ENCODE measurements around the gene CLMP. TPM values are rescaled to one million over a fixed set of nuclear protein-coding genes. Genes with fewer than 3 reads are reported as not detected.

Gene CLMP
- total RNA-seq, 3 donors from 2014 or later: 4.7 to 84.9 (median 11.0) TPM

GRCh38 chr11:123170929-123171328 lies 24.1 kb downstream of the CLMP start:
- Histone ChIP-seq H3K4me3 (no peak overlapping the region), H3K36me3 (ENCODE audit: low read depth) (no peaks in the 10 kb centered on the region), H3K4me1 (ENCODE audit: low read depth) (no peaks in the 10 kb centered on the region), H3K9me3 (no peaks in the 10 kb centered on the region)
- DNase-seq: no peak
- no peak for ATAC-seq
- intact Hi-C loops (cut with DNase I, micrococcal nuclease): no loop called here
- TF ChIP-seq, protein P1, sequence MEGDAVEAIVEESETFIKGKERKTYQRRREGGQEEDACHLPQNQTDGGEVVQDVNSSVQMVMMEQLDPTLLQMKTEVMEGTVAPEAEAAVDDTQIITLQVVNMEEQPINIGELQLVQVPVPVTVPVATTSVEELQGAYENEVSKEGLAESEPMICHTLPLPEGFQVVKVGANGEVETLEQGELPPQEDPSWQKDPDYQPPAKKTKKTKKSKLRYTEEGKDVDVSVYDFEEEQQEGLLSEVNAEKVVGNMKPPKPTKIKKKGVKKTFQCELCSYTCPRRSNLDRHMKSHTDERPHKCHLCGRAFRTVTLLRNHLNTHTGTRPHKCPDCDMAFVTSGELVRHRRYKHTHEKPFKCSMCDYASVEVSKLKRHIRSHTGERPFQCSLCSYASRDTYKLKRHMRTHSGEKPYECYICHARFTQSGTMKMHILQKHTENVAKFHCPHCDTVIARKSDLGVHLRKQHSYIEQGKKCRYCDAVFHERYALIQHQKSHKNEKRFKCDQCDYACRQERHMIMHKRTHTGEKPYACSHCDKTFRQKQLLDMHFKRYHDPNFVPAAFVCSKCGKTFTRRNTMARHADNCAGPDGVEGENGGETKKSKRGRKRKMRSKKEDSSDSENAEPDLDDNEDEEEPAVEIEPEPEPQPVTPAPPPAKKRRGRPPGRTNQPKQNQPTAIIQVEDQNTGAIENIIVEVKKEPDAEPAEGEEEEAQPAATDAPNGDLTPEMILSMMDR (IDR thresholded peaks at IDR 0.05): no peak

DNA sequence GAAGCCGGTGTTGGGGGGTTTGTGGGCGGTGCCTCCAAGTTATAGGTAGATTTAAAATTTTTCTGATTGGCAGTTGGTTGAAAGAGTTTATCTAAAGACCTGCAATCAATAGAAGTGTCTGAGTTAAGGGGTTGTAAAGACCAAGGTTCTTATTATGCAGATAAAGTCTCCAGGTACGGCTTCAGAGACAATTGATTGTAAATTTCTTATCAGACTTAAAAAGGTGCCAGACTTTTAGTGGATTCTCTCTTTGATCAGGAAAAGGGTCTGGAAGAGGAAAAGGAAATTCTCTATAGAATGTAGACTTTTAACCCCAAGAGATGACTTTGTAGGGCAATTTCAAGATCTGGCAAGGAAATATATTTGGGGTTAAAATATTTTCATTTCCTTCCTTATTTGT lies 25.2 kb downstream of the CLMP start:
- intact Hi-C loops (cut with DNase I, micrococcal nuclease): loop anchor here in 1 of 2 donors (10.0 kb wide), 1 partner anchor 55 kb away; no protein-coding TSS in a partner anchor
- no peaks in the 10 kb centered on the region for H3K4me1 ChIP-seq (ENCODE audit: low read depth)

GRCh38 chr11:123168955-123169484 lies 26.0 kb downstream of the CLMP start:
- TF ChIP-seq, protein P1 (IDR thresholded peaks at IDR 0.05): no peak
- Histone ChIP-seq H3K4me3 (no peak overlapping the region), H3K4me1 (ENCODE audit: low read depth) (no peaks in the 10 kb centered on the region), H3K36me3 (ENCODE audit: low read depth) (no peaks in the 10 kb centered on the region), H3K9me3 (no peaks in the 10 kb centered on the region)
- ATAC-seq (no peak), DNase-seq (no peak)
- intact Hi-C loops (cut with DNase I, micrococcal nuclease): loop anchor here in 1 of 2 donors (10.0 kb wide), 1 partner anchor 54 kb away; no protein-coding TSS in a partner anchor

More for the DNA sequence above, 25.2 kb downstream of the CLMP start:
- DNase-seq: no peak
- TF ChIP-seq, protein P1 (IDR thresholded peaks at IDR 0.05): no peak
- Histone ChIP-seq H3K36me3 (ENCODE audit: low read depth) (no peaks in the 10 kb centered on the region), H3K9me3 (no peaks in the 10 kb centered on the region), H3K4me3 (no peak overlapping the region)
- no peak for ATAC-seq

DNA sequence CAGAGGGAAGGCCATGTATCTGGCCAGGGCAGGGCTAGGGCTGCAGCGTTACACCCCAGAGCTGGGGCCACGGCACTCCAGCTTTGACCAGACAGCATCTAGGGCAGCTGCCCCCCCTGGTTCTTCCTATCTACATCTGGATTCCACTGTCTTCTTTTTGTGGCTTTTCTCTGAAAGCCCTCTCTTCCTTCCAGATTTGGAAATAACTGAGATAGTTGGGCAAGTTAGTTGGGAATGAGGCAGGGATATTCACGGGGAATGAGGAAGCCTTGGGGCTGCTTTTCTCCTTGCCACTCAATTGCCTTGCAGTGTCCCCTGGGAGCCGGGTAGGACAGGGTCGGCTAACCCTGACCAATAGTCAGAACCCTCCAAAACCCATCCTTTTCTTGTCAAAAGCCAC lies 26.8 kb downstream of the CLMP start:
- DNase-seq (no peak), ATAC-seq (no peak)
- Histone ChIP-seq H3K36me3 (ENCODE audit: low read depth) (no peaks in the 10 kb centered on the region), H3K9me3 (no peaks in the 10 kb centered on the region), H3K4me3 (no peak overlapping the region), H3K4me1 (ENCODE audit: low read depth) (no peaks in the 10 kb centered on the region)
- TF ChIP-seq, protein P1 (IDR thresholded peaks at IDR 0.05): no peak
- intact Hi-C loops (cut with DNase I, micrococcal nuclease): loop anchor here in 1 of 2 donors (10.0 kb wide), 1 partner anchor 53 kb away; no protein-coding TSS in a partner anchor

- H3K36me3 ChIP-seq (ENCODE audit: low read depth): no peaks in the 10 kb centered on the region
- intact Hi-C loops (cut with DNase I, micrococcal nuclease): loop anchor here in 1 of 2 donors (10.0 kb wide), 1 partner anchor 51 kb away; no protein-coding TSS in a partner anchor
- peak in 2 of 3 donors; percentile 70 to 71 for DNase-seq
- TF ChIP-seq, protein P1 (IDR thresholded peaks at IDR 0.05): peak; percentile 28
- H3K9me3 ChIP-seq: no peaks in the 10 kb centered on the region
- no peaks in the 10 kb centered on the region for H3K4me1 ChIP-seq (ENCODE audit: low read depth)
- H3K4me3 ChIP-seq: no peak overlapping the region
- ATAC-seq: peak; percentile 67
Measured at GRCh38 chr11:123166071-123166559, 28.9 kb downstream of the CLMP start.

All from mucosa of descending colon (tissue), 3 donors.